ENCODE data around the gene ST3GAL3. TPM values are rescaled to one million over a fixed set of nuclear protein-coding genes. Genes with fewer than 3 reads are reported as not detected.

The ST3GAL3 gene
- total and polyA plus RNA-seq, 10 of the 15 experiments (the other 5 are each of a cell fraction or from before 2014, with no cell fraction given): 1.2 to 19.3 (median 11.0) TPM

GRCh38 chr1:43769350-43769908, 62.1 kb downstream of the ST3GAL3 start (continued):
- no peak for TF ChIP-seq PRDM15 (CRISPR knock-in tag; IDR thresholded peaks at IDR 0.05)
- no peak for TF ChIP-seq MYC (IDR thresholded peaks at IDR 0.05; ENCODE audit: insufficient read depth, insufficient read length, insufficient replicate concordance, low read length, severe bottlenecking)
- TF ChIP-seq TCF7 (IDR thresholded peaks at IDR 0.05; ENCODE audit: borderline replicate concordance): 0 out of 2 replicates have a peak, but pooled peaks have one; percentile 24
- no peak for TF ChIP-seq PKNOX1 (IDR thresholded peaks at IDR 0.05)
- no peak for TF ChIP-seq BRCA1 (IDR thresholded peaks at IDR 0.05; ENCODE audit: low read depth, low read length)
- TF ChIP-seq ZBED1 (IDR thresholded peaks at IDR 0.05; ENCODE audit: borderline replicate concordance): no peak
- TF ChIP-seq CHD1 (IDR thresholded peaks at IDR 0.05; ENCODE audit: low read depth, low read length): no peak
- no peak for TF ChIP-seq ZZZ3 (IDR thresholded peaks at IDR 0.05; ENCODE audit: control insufficient read depth, insufficient read length, low read depth)
- no peak for TF ChIP-seq SRF (IDR thresholded peaks at IDR 0.05; ENCODE audit: low read depth in 2 of 2, low read length in 2 of 2)
- no peak for TF ChIP-seq MLLT1 (IDR thresholded peaks at IDR 0.05)
- TF ChIP-seq ZNF274 (IDR thresholded peaks at IDR 0.05; ENCODE audit: insufficient read depth, insufficient read length): no peak
- TF ChIP-seq MEF2A (IDR thresholded peaks at IDR 0.05; ENCODE audit: insufficient read depth, low read depth, low read length): 0 out of 2 replicates have a peak, but pooled peaks have one; percentile 34
- no peak for TF ChIP-seq CEBPZ (IDR thresholded peaks at IDR 0.05; ENCODE audit: low read depth, low read length)
- TF ChIP-seq BCL11A (IDR thresholded peaks at IDR 0.05; ENCODE audit: low read depth, low read length): no peak
- no peak for TF ChIP-seq HCFC1 (IDR thresholded peaks at IDR 0.05; ENCODE audit: low read length)
- no peak for TF ChIP-seq POLR2AphosphoS5 (IDR thresholded peaks at IDR 0.05; ENCODE audit: low read length)
- TF ChIP-seq IKZF2 (IDR thresholded peaks at IDR 0.05): peak; percentile 52
- no peak for TF ChIP-seq PML (IDR thresholded peaks at IDR 0.05; ENCODE audit: low read length)
- TF ChIP-seq NFXL1 (IDR thresholded peaks at IDR 0.05; ENCODE audit: borderline replicate concordance): no peak
- TF ChIP-seq CREM (IDR thresholded peaks at IDR 0.05; ENCODE audit: low read depth): no peak
- TF ChIP-seq NR2C1 (IDR thresholded peaks at IDR 0.05): no peak
- TF ChIP-seq EZH2 (IDR thresholded peaks at IDR 0.05; ENCODE audit: borderline replicate concordance, control insufficient read depth, low read depth, low read length): no peak
- TF ChIP-seq NR2C2 (IDR thresholded peaks at IDR 0.05; ENCODE audit: borderline replicate concordance, control insufficient read depth, insufficient read length, low read depth): no peak

Measured in GM12878 (cell line).